IMR-90 (cell line): ENCODE measurements around the gene RHO. TPM values are rescaled to one million over a fixed set of nuclear protein-coding genes. Genes with fewer than 3 reads are reported as not detected.

Experiments used
- ATAC-seq: fragments of 200-7000 bp; cut with Tn5 transposase; 2 replicates; pipeline ENCODE4 v1.9.1; 2020; ENCODE audit warnings: low read depth, mild to moderate bottlenecking, moderate library complexity
- BruUV-seq: library from RNA; stranded (reverse); fragments of 400-500 nt; replicated peaks from 2 replicates; lab custom pipeline; 2021; lab: Mats Ljungman, UMichigan
- CTCF ChIA-PET: fragments of 300-600 bp; formaldehyde crosslinking; extraction: SDS; loops from one replicate; lab custom pipeline; 2021; ENCODE audit warnings: antibody characterized with exemption; lab: Yijun Ruan, JAX
- POLR2A ChIA-PET: fragments of 300-600 bp; sonication (Branson Sonifier 250); formaldehyde crosslinking; loops from one replicate; lab custom pipeline; 2022; ENCODE audit warnings: antibody characterized with exemption; ENCODE audit not compliant: unreplicated experiment; lab: Charles Lee
- DNase-seq: peaks from one replicate; pipeline ENCODE4 v3.0.0; 2013
- H2AFZ ChIP-seq: replicated peaks from 2 replicates; pipeline ENCODE3; 2013; ENCODE audit warnings: low read length, mild to moderate bottlenecking; ENCODE audit not compliant: poor library complexity
- H2AK5ac ChIP-seq: 2 replicates; pipeline ENCODE4 v1.6.1; 2013; ENCODE audit warnings: low read depth, low read length, inconsistent platforms
- H2AK9ac ChIP-seq: replicated peaks from 2 replicates; pipeline ENCODE3; 2013; ENCODE audit warnings: mild to moderate bottlenecking, low read depth, low read length, moderate library complexity; ENCODE audit not compliant: poor library complexity
- H2BK120ac ChIP-seq: 2 replicates; pipeline ENCODE4 v1.6.1; 2013; ENCODE audit warnings: low read depth, low read length, inconsistent platforms
- H2BK15ac ChIP-seq: 3 replicates; pipeline ENCODE4 v1.6.1; 2013; ENCODE audit warnings: low read depth, low read length, inconsistent platforms
- H2BK20ac ChIP-seq: 2 replicates; pipeline ENCODE4 v1.6.1; 2013; ENCODE audit warnings: low read depth, mild to moderate bottlenecking, inconsistent platforms, low read length, moderate library complexity
- H2BK5ac ChIP-seq: 2 replicates; pipeline ENCODE4 v1.6.1; 2013; ENCODE audit warnings: mild to moderate bottlenecking, low read depth, low read length, inconsistent platforms; ENCODE audit not compliant: poor library complexity, severe bottlenecking
- H3K14ac ChIP-seq: replicated peaks from 2 replicates; pipeline ENCODE4 v1.6.1; 2013; ENCODE audit warnings: low read depth, low read length, inconsistent platforms
- H3K18ac ChIP-seq: 2 replicates; pipeline ENCODE4 v1.6.1; 2013; ENCODE audit warnings: low read depth, low read length, control low read depth
- H3K23ac ChIP-seq: 2 replicates; pipeline ENCODE4 v1.6.1; 2013; ENCODE audit warnings: low read depth, low read length, inconsistent platforms
- H3K27ac ChIP-seq: 2 replicates; pipeline ENCODE4 v1.5.1; 2013; ENCODE audit warnings: mild to moderate bottlenecking, control low read depth, low read length; ENCODE audit not compliant: insufficient read depth
- H3K27me3 ChIP-seq: 2 replicates; pipeline ENCODE4 v1.6.1; 2013; ENCODE audit warnings: low read length; ENCODE audit not compliant: control insufficient read depth, insufficient read depth
- H3K36me3 ChIP-seq: 2 replicates; pipeline ENCODE4 v1.6.1; 2013; ENCODE audit warnings: low read length, mixed read lengths; ENCODE audit not compliant: control insufficient read depth, insufficient read depth
- H3K4ac ChIP-seq: 2 replicates; pipeline ENCODE4 v1.6.1; 2013; ENCODE audit warnings: low read depth, low read length, inconsistent platforms
- H3K4me1 ChIP-seq: 2 replicates; pipeline ENCODE4 v1.6.1; 2013; ENCODE audit warnings: low read length, mixed read lengths; ENCODE audit not compliant: control insufficient read depth, insufficient read depth
- H3K4me2 ChIP-seq: 2 replicates; pipeline ENCODE4 v1.6.1; 2013; ENCODE audit warnings: low read depth, mild to moderate bottlenecking, control low read depth, low read length, moderate library complexity
- H3K4me3 ChIP-seq: 2 replicates; pipeline ENCODE4 v1.5.1; 2013; ENCODE audit warnings: low read depth, mild to moderate bottlenecking, control low read depth, low read length, moderate library complexity; ENCODE audit not compliant: insufficient read depth
- H3K56ac ChIP-seq: 2 replicates; pipeline ENCODE4 v1.6.1; 2013; ENCODE audit warnings: low read length, inconsistent platforms; ENCODE audit not compliant: insufficient read depth; ENCODE audit errors: extremely low read depth
- H3K79me1 ChIP-seq, 2 experiments: 2 replicates each; pipeline ENCODE4 v1.6.1; 2013; ENCODE audit warnings: low read length in 2 of 2, inconsistent platforms in 1 of 2, low read depth in 1 of 2
- H3K9ac ChIP-seq: 2 replicates; pipeline ENCODE4 v1.6.1; 2013; ENCODE audit warnings: low read depth, low read length, control low read depth
- H3K9me1 ChIP-seq: 2 replicates; pipeline ENCODE4 v1.6.1; 2013; ENCODE audit warnings: low read length, inconsistent platforms; ENCODE audit not compliant: insufficient read depth
- H3K9me3 ChIP-seq: 2 replicates; pipeline ENCODE4 v1.6.1; 2013; ENCODE audit warnings: low read length; ENCODE audit not compliant: control insufficient read depth, insufficient read depth
- H4K20me1 ChIP-seq: 2 replicates; pipeline ENCODE4 v1.6.1; 2013; ENCODE audit warnings: low read length, inconsistent platforms; ENCODE audit not compliant: insufficient read depth
- H4K5ac ChIP-seq: 2 replicates; pipeline ENCODE4 v1.6.1; 2013; ENCODE audit warnings: mild to moderate bottlenecking, low read depth, low read length, control low read depth
- H4K8ac ChIP-seq, 2 experiments: 2 replicates each; pipeline ENCODE4 v1.6.1; 2013; ENCODE audit warnings: low read depth in 2 of 2, low read length in 2 of 2, control low read depth in 1 of 2, inconsistent platforms in 1 of 2
- H4K91ac ChIP-seq: 2 replicates; pipeline ENCODE4 v1.6.1; 2013; ENCODE audit warnings: low read depth, low read length, inconsistent platforms; ENCODE audit not compliant: insufficient read depth
- CEBPB ChIP-seq: IDR thresholded peaks from 2 replicates; pipeline ENCODE4 v1.6.1; 2012; ENCODE audit warnings: low read depth, low read length, improper control_type of control experiment
- CTCF ChIP-seq: conservative IDR thresholded peaks from 2 replicates; pipeline ENCODE4 v1.5.1; 2012; ENCODE audit warnings: mild to moderate bottlenecking, low read depth, low read length, improper control_type of control experiment
- ELK1 ChIP-seq: fragments of 150-350 bp; IDR thresholded peaks from 2 replicates; pipeline ENCODE4 v1.6.1; 2016; ENCODE audit warnings: low read depth, mild to moderate bottlenecking, low read length, moderate library complexity, borderline replicate concordance
- FOS ChIP-seq: fragments of 150-350 bp; IDR thresholded peaks from 2 replicates; pipeline ENCODE4 v1.6.1; 2016; ENCODE audit warnings: low read depth, low read length
- MAZ ChIP-seq: IDR thresholded peaks from 2 replicates; pipeline ENCODE4 v1.6.1; 2012; ENCODE audit warnings: low read depth, mild to moderate bottlenecking, low read length, improper control_type of control experiment, moderate library complexity, borderline replicate concordance
- MXI1 ChIP-seq: IDR thresholded peaks from 2 replicates; pipeline ENCODE4 v1.6.1; 2012; ENCODE audit warnings: low read depth, mild to moderate bottlenecking, low read length, moderate library complexity, borderline replicate concordance
- NFE2L2 ChIP-seq: fragments of 150-350 bp; IDR thresholded peaks from 2 replicates; pipeline ENCODE4 v1.6.1; 2016; ENCODE audit warnings: low read depth, mild to moderate bottlenecking, low read length
- RAD21 ChIP-seq: IDR thresholded peaks from 2 replicates; pipeline ENCODE4 v1.6.1; 2012; ENCODE audit warnings: low read length, improper control_type of control experiment
- SMC3 ChIP-seq: fragments of 150-350 bp; IDR thresholded peaks from 2 replicates; pipeline ENCODE4 v1.6.1; 2016; ENCODE audit warnings: low read depth, mild to moderate bottlenecking, antibody characterized with exemption, low read length, moderate library complexity
- WGBS, 2 experiments: methylation state at CpG; one replicate each; pipeline versions ENCODE4 v1.1.5 to v1.1.7; 2013; ENCODE audit warnings: missing lambda C conversion rate in 2 of 2; ENCODE audit not compliant: insufficient read length in 1 of 2; ENCODE audit errors: extremely low coverage in 2 of 2; 5-methylcytosine and 5-hydroxymethylcytosine counted together
- dilution Hi-C: fragments of 300-500 bp; cut with HindIII; formaldehyde crosslinking; loops from one replicate; pipeline ENCODE4 v1.14.3; 2018; ENCODE audit warnings: low sequenced_read_pairs; ENCODE audit not compliant: unreplicated experiment
- in situ Hi-C: fragments of 300-500 bp; cut with MboI; formaldehyde crosslinking; loops from 3 replicates; pipeline ENCODE4 v1.14.3; 2019; ENCODE audit warnings: low sequenced_read_pairs, inconsistent platforms, mixed read lengths
- intact Hi-C: fragments of 100-400 bp; cut with micrococcal nuclease; formaldehyde crosslinking; loops from 2 replicates; pipeline ENCODE4 v1.10.0; 2022
- polyA plus RNA-seq, 3 experiments: library from polyadenylated mRNA; depleted of rRNA; stranded (reverse); fragments of >200 nt; gene quantifications; 2 replicates each; pipeline ENCODE4 v1.2.3, GENCODE V29; 2012; ENCODE audit warnings: low replicate concordance in 1 of 3
- total RNA-seq: library from RNA; depleted of rRNA; stranded (reverse); fragments of >200 nt; gene quantifications from 2 replicates; pipeline ENCODE4 v1.2.3, GENCODE V29; 2012
- TF ChIP-seq, protein P1 (sequence below): fragments of 150-350 bp; IDR thresholded peaks from 2 replicates; pipeline ENCODE4 v1.6.1; 2017; ENCODE audit warnings: mild to moderate bottlenecking, antibody characterized with exemption, low read length, low read depth

Gene RHO
- total and polyA plus RNA-seq, 2 of the 4 experiments (the other 2 are of a cell fraction): not detected

GRCh38 chr3:129505341-129505740 lies 23.1 kb upstream of the RHO start:
- no peak overlapping the region for H2AK9ac ChIP-seq
- H3K79me1 ChIP-seq: no peaks in the 10 kb centered on the region
- DNase-seq (no peak), ATAC-seq (no peak)
- H2AFZ ChIP-seq: no peak overlapping the region
- H3K9ac ChIP-seq: no peak overlapping the region
- no peaks in the 10 kb centered on the region for H3K4me1 ChIP-seq
- no peak overlapping the region for H3K4me2 ChIP-seq
- H2BK15ac ChIP-seq: no peak overlapping the region
- H3K14ac ChIP-seq: no peak overlapping the region
- in situ Hi-C loops: no loop called here
- no peaks in the 10 kb centered on the region for H3K9me3 ChIP-seq
- H3K9me1 ChIP-seq: peaks cover 12% of the 10 kb centered on the region; the same call in 1 of the 2 replicates
- no peak overlapping the region for H3K23ac ChIP-seq
- ChIA-PET CTCF (no interaction called here), POLR2A (no interaction called here)
- H2BK120ac ChIP-seq: no peak overlapping the region
- no peak overlapping the region for H3K27ac ChIP-seq
- H4K91ac ChIP-seq: no peak overlapping the region
- no peak overlapping the region for H3K56ac ChIP-seq
- no peak overlapping the region for H4K5ac ChIP-seq
- dilution Hi-C loops: no loop called here
- intact Hi-C loops: no loop called here
- no TSS peak for BruUV-seq
- no peak overlapping the region for H3K18ac ChIP-seq
- no peaks in the 10 kb centered on the region for H3K27me3 ChIP-seq
- TF ChIP-seq, protein P1, sequence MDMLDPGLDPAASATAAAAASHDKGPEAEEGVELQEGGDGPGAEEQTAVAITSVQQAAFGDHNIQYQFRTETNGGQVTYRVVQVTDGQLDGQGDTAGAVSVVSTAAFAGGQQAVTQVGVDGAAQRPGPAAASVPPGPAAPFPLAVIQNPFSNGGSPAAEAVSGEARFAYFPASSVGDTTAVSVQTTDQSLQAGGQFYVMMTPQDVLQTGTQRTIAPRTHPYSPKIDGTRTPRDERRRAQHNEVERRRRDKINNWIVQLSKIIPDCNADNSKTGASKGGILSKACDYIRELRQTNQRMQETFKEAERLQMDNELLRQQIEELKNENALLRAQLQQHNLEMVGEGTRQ: no peak
- TF ChIP-seq NFE2L2: no peak
- no peak for TF ChIP-seq MXI1
- TF ChIP-seq MAZ: no peak
- no peak for TF ChIP-seq CEBPB
- TF ChIP-seq SMC3: no peak
- TF ChIP-seq RAD21: no peak
- no peak for TF ChIP-seq FOS
- TF ChIP-seq CTCF: no peak
- TF ChIP-seq ELK1: no peak
- no peak overlapping the region for H2BK20ac ChIP-seq
- 80% methylated on average over 3 of the region's 6 CpGs; no CpG with 5 or more reads in 1 of the 2 experiments for WGBS, 2 experiments
- H3K36me3 ChIP-seq: peaks cover 6% of the 10 kb centered on the region
- H4K20me1 ChIP-seq: no peaks in the 10 kb centered on the region
- H4K8ac ChIP-seq: no peak overlapping the region
- H2BK5ac ChIP-seq: no peak overlapping the region
- H3K4me3 ChIP-seq: no peak overlapping the region
- H2AK5ac ChIP-seq: no peak overlapping the region
- no peak overlapping the region for H3K4ac ChIP-seq
